Caco-2 (cell line): ENCODE measurements around the gene HNRNPH2. TPM values are rescaled to one million over a fixed set of nuclear protein-coding genes. Genes with fewer than 3 reads are reported as not detected.

Experiments used
- BruUV-seq: library from RNA; stranded (reverse); fragments of 400-500 nt; replicated peaks from 2 replicates; lab custom pipeline; 2021; lab: Mats Ljungman, UMichigan
- CTCF ChIA-PET: fragments of 300-600 bp; sonication (Branson Sonifier 250); formaldehyde crosslinking; loops from one replicate; lab custom pipeline; 2022; ENCODE audit warnings: antibody characterized with exemption; lab: Charles Lee
- POLR2A ChIA-PET: fragments of 300-600 bp; sonication (Branson Sonifier 250); formaldehyde crosslinking; loops from one replicate; lab custom pipeline; 2022; ENCODE audit warnings: antibody characterized with exemption; lab: Charles Lee
- DNase-seq, 2 experiments: peaks; one replicate each; pipeline versions ENCODE4 v3.0.0 to v3.0.0-alpha.2; 2020 to 2022
- H3K27me3 ChIP-seq: replicated peaks from 2 replicates; pipeline ENCODE4 v1.6.0; 2011; ENCODE audit warnings: low read length; ENCODE audit not compliant: control insufficient read depth, insufficient read depth
- H3K36me3 ChIP-seq: 2 replicates; pipeline ENCODE4 v1.5.1; 2011; ENCODE audit warnings: low read length; ENCODE audit not compliant: control insufficient read depth, insufficient read depth
- H3K4me1 ChIP-seq: fragments of 250-450 bp; sonication (Bioruptor Pico); 2 replicates; pipeline ENCODE4 v1.5.1; 2020; ENCODE audit warnings: mild to moderate bottlenecking
- H3K4me3 ChIP-seq: 2 replicates; pipeline ENCODE4 v1.5.1; 2011; ENCODE audit warnings: low read depth, mild to moderate bottlenecking, control low read depth, low read length
- H3K9me3 ChIP-seq: fragments of 250-450 bp; sonication (Bioruptor Pico); 2 replicates; pipeline ENCODE4 v1.5.1; 2020; ENCODE audit warnings: mild to moderate bottlenecking, moderate library complexity
- H3K27ac Mint-ChIP-seq: one replicate; pipeline ENCODE4 v1.8.0; 2022; ENCODE audit warnings: mixed read lengths; ENCODE audit not compliant: unreplicated experiment
- H3K27me3 Mint-ChIP-seq: one replicate; pipeline ENCODE4 v1.8.0; 2022; ENCODE audit warnings: mixed read lengths; ENCODE audit not compliant: insufficient read depth, unreplicated experiment
- H3K36me3 Mint-ChIP-seq: one replicate; pipeline ENCODE4 v1.8.0; 2022; ENCODE audit warnings: mild to moderate bottlenecking, mixed read lengths; ENCODE audit not compliant: insufficient read depth, unreplicated experiment
- H3K4me1 Mint-ChIP-seq: one replicate; pipeline ENCODE4 v1.8.0; 2022; ENCODE audit warnings: low read depth, mixed read lengths; ENCODE audit not compliant: unreplicated experiment
- H3K4me3 Mint-ChIP-seq: one replicate; pipeline ENCODE4 v1.8.0; 2022; ENCODE audit warnings: mild to moderate bottlenecking, moderate library complexity, mixed read lengths; ENCODE audit not compliant: unreplicated experiment
- H3K9me3 Mint-ChIP-seq: one replicate; pipeline ENCODE4 v1.8.0; 2022; ENCODE audit warnings: mixed read lengths; ENCODE audit not compliant: unreplicated experiment
- CTCF ChIP-seq, 2 experiments: fragments of 200-600 bp in 1 of 2; IDR thresholded peaks; 1 replicate in 1 of 2; 2 replicates in 1 of 2; pipeline versions ENCODE4 v1.5.1 to v1.8.0; 2011 to 2022; ENCODE audit warnings: antibody characterized with exemption in 1 of 2, control low read depth in 1 of 2, inconsistent platforms in 1 of 2, low read depth in 1 of 2, low read length in 1 of 2, mild to moderate bottlenecking in 1 of 2, moderate library complexity in 1 of 2; ENCODE audit not compliant: insufficient read depth in 1 of 2, severe bottlenecking in 1 of 2, unreplicated experiment in 1 of 2
- intact Hi-C: fragments of 100-400 bp; cut with micrococcal nuclease; formaldehyde crosslinking; loops from one replicate; pipeline ENCODE4 v1.10.0; 2022; ENCODE audit not compliant: unreplicated experiment
- total RNA-seq: library from RNA; stranded (reverse); gene quantifications from 2 replicates; pipeline ENCODE4 v1.2.3, GENCODE V29; 2022

Gene HNRNPH2
- total RNA-seq, 1 experiment from 2014 or later = 46.1 TPM

- no TSS peak for BruUV-seq
- CTCF ChIA-PET = interaction anchor here (1.2 kb wide), 1 partner anchor 17 kb away, joined by 4 read pairs; the partner anchor contains the start of gene RPL36A
Measured at GRCh38 chrX:101407167-101407747, 765 bp upstream of the HNRNPH2 start.

GRCh38 chrX:101408532-101408841 is 465 bp downstream of the HNRNPH2 start:
- H3K9me3 ChIP-seq = no peaks in the 10 kb centered on the region
- TSS peak; percentile 76 for BruUV-seq
- TF ChIP-seq CTCF (IDR thresholded peaks at IDR 0.05; ENCODE audit: insufficient read depth in 1 of 2, low read depth in 1 of 2, low read length in 1 of 2, severe bottlenecking in 1 of 2, unreplicated experiment in 1 of 2) = no peak
- H3K27me3 ChIP-seq = no peaks in the 10 kb centered on the region
- peak overlapping the region; percentile 91 for H3K4me3 Mint-ChIP-seq
- no peaks in the 10 kb centered on the region for H3K27me3 Mint-ChIP-seq
- ChIA-PET CTCF (no interaction called here), POLR2A (no interaction called here)
- H3K9me3 Mint-ChIP-seq = no peaks in the 10 kb centered on the region
- intact Hi-C loops = no loop called here
- no peaks in the 10 kb centered on the region for H3K4me1 Mint-ChIP-seq
- H3K36me3 ChIP-seq = no peaks in the 10 kb centered on the region
- H3K27ac Mint-ChIP-seq = peak overlapping the region; percentile 95
- no peak for DNase-seq
- H3K4me3 ChIP-seq = peak overlapping the region; percentile 64
- no peaks in the 10 kb centered on the region for H3K4me1 ChIP-seq
- peaks cover 32% of the 10 kb centered on the region for H3K36me3 Mint-ChIP-seq

More at GRCh38 chrX:101407167-101407747, 765 bp upstream of the HNRNPH2 start:
- TF ChIP-seq CTCF (IDR thresholded peaks at IDR 0.05; ENCODE audit: insufficient read depth in 1 of 2, low read depth in 1 of 2, low read length in 1 of 2, severe bottlenecking in 1 of 2, unreplicated experiment in 1 of 2) = no peak
- Mint-ChIP-seq H3K9me3 (no peaks in the 10 kb centered on the region), H3K4me1 (no peaks in the 10 kb centered on the region), H3K4me3 (peak overlapping the region; percentile 91), H3K27ac (peak overlapping the region; percentile 95), H3K27me3 (no peaks in the 10 kb centered on the region), H3K36me3 (peaks cover 25% of the 10 kb centered on the region)
- H3K9me3 ChIP-seq = no peaks in the 10 kb centered on the region
- intact Hi-C loops = loop anchor here (1.0 kb wide), 1 partner anchor 17 kb away; no protein-coding TSS in a partner anchor
- no peaks in the 10 kb centered on the region for H3K36me3 ChIP-seq
- H3K4me1 ChIP-seq = no peaks in the 10 kb centered on the region
- POLR2A ChIA-PET = interaction anchor here (0.7 to 1.2 kb wide), 2 partner anchors 16 to 39 kb away, joined by 3 to 5 read pairs; partner anchors contain the start of gene RPL36A
- DNase-seq = no peak
- H3K27me3 ChIP-seq = no peaks in the 10 kb centered on the region
- peak overlapping the region; percentile 54 for H3K4me3 ChIP-seq

- no peak for TF ChIP-seq CTCF (IDR thresholded peaks at IDR 0.05; ENCODE audit: insufficient read depth in 1 of 2, low read depth in 1 of 2, low read length in 1 of 2, severe bottlenecking in 1 of 2, unreplicated experiment in 1 of 2)
- H3K4me3 Mint-ChIP-seq = peak overlapping the region; percentile 91
- CTCF ChIA-PET = interaction anchor here (0.6 kb wide), 1 partner anchor 493 kb away, joined by 4 read pairs; no protein-coding TSS in a partner anchor
Measured at GRCh38 chrX:101409043-101409442, 1.0 kb downstream of the HNRNPH2 start.

More at GRCh38 chrX:101409043-101409442, 1.0 kb downstream of the HNRNPH2 start:
- Histone ChIP-seq H3K4me1 (no peaks in the 10 kb centered on the region), H3K4me3 (peak overlapping the region; percentile 64), H3K9me3 (no peaks in the 10 kb centered on the region), H3K27me3 (no peaks in the 10 kb centered on the region), H3K36me3 (no peaks in the 10 kb centered on the region)
- no peak overlapping the region for H3K27ac Mint-ChIP-seq
- H3K36me3 Mint-ChIP-seq = peaks cover 30% of the 10 kb centered on the region
- DNase-seq = no peak
- intact Hi-C loops = no loop called here
- POLR2A ChIA-PET = no interaction called here
- H3K9me3 Mint-ChIP-seq = no peaks in the 10 kb centered on the region
- no peaks in the 10 kb centered on the region for H3K4me1 Mint-ChIP-seq
- no TSS peak for BruUV-seq
- no peaks in the 10 kb centered on the region for H3K27me3 Mint-ChIP-seq
